GM12864 (cell line): Measurements from ENCODE around the gene CCR3.

ENCODE experiments used
- DNase-seq: peaks from one replicate; pipeline ENCODE4 v3.0.0-alpha.2; 2011; ENCODE audit warnings: low read depth
- H3K4me3 ChIP-seq: 2 replicates; pipeline ENCODE4 v1.5.1; 2011; ENCODE audit warnings: mild to moderate bottlenecking, low read depth, low read length, control low read depth
- TF ChIP-seq, protein P1 (sequence below): IDR thresholded peaks from 2 replicates; pipeline ENCODE4 v1.5.1; 2011; ENCODE audit warnings: low read depth, mild to moderate bottlenecking, moderate library complexity, low read length, control low read depth, inconsistent platforms; ENCODE audit errors: missing control alignments

The CCR3 gene

DNA sequence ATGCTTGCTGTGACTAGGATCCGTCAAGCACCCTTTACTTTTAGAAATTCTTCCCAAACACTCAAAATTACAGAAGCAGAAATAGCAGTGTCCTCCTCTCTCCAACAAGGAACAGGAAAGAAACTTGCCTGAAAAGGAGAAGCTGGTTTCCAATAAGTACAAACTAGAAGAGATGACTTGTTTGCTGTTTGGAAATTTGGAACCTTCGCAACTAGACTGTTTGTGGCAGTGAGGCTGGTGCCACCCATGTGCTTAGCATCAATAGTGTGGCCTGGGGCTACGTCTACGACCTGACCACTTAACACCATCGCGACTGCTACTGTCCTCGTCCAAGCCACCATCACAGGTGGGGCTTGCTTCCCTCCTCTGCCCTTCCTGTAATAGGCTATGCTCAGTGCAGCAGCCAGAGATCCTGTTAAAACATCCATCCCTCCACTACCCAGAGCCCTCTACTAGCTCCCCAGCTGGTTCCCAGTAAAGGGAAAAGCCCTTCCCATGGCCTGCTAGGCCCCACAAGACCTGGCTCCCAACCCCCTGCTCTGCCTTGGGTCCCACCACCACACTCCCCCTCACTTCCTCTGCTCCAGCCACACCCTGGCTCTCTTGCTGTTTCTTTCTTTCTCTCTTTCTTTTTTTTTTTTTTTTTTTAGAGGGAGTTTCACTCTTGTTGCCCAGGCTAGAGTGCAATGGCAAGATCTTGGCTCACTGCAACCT lies 59.0 kb downstream of the CCR3 start:
- TF ChIP-seq, protein P1, sequence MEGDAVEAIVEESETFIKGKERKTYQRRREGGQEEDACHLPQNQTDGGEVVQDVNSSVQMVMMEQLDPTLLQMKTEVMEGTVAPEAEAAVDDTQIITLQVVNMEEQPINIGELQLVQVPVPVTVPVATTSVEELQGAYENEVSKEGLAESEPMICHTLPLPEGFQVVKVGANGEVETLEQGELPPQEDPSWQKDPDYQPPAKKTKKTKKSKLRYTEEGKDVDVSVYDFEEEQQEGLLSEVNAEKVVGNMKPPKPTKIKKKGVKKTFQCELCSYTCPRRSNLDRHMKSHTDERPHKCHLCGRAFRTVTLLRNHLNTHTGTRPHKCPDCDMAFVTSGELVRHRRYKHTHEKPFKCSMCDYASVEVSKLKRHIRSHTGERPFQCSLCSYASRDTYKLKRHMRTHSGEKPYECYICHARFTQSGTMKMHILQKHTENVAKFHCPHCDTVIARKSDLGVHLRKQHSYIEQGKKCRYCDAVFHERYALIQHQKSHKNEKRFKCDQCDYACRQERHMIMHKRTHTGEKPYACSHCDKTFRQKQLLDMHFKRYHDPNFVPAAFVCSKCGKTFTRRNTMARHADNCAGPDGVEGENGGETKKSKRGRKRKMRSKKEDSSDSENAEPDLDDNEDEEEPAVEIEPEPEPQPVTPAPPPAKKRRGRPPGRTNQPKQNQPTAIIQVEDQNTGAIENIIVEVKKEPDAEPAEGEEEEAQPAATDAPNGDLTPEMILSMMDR = no peak
- DNase-seq = no peak
- H3K4me3 ChIP-seq = no peak overlapping the region

DNA sequence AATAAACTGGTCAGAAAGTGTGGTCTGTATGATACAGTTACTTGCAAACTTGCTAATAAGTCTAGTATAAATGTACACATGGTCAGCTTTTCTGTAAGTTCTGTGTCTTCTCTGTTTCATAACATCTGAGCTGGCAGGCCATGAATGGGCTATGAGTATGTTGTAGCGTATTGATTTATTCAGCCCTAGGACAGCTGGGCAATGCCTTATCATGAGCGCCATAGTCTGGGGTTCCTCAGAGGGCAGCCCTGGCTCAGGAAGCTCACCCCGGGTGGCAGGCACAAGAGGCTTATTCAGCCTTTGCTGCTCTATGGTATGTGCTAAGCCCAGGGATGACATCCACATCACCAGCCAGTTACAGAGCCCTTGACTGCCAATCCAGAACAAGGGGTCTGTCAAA lies 61.0 kb downstream of the CCR3 start:
- DNase-seq = no peak

DNA sequence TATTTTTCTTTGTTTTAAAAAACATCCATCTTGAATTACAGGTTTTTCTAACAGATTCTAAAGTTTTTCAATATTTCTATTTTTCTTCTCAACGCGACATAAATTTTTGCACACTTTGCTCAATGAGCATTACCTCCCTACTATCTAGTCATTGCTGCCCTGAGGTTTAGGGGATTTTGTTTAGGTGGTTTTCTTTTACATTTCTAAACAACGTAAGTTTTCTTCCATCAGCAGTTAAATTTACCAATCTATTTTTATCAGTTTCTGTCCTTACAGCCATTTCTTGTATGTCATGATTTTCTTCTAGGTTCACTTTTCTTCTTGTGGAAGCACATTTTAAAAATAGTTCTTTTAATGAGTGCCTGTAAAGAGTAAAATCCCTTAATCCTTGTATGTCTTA lies 62.5 kb downstream of the CCR3 start:
- DNase-seq = no peak
- no peak overlapping the region for H3K4me3 ChIP-seq
- TF ChIP-seq, protein P1 = no peak

More for the DNA sequence above, 61.0 kb downstream of the CCR3 start:
- H3K4me3 ChIP-seq = no peak overlapping the region
- TF ChIP-seq, protein P1 = no peak

DNA sequence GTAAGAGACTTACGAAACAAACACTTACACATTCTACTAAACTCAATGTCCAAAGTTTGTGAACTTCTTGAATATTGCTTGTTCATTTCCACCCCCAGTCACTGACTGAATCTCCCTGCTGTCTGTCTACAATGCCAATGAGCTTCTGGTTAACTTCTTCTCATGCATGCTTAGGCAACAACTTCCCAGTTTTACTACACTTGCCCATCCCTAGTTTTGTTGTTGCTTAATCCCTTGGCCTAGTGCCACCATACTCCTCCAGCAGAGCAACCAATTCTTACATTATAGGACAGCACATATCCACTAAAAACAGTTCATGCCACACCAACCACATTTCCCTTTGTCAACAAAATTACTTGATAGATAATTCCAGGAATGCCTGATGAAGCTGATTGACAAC lies 70.7 kb downstream of the CCR3 start:
- TF ChIP-seq, protein P1 = no peak
- DNase-seq = no peak
- no peak overlapping the region for H3K4me3 ChIP-seq

DNA sequence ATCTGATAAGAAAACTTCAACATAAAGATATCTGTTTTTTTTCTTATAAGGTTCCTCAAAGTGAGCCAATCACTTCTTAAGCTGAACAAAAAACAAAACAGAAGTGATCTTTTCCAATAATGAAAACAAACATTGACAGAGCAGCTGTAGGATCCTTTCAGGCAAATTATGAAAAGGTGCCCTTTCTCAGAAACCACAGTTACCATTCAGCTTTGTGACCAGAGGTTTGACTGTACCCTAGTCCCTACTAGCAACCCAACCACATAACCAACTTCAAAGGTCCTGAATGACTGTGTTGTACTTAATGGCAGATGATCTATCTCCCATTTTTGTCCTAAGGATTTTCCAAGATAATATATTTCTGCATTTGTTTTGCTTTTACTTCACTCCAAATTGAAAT lies 72.3 kb downstream of the CCR3 start:
- H3K4me3 ChIP-seq = no peak overlapping the region
- no peak for DNase-seq
- TF ChIP-seq, protein P1 = no peak

DNA sequence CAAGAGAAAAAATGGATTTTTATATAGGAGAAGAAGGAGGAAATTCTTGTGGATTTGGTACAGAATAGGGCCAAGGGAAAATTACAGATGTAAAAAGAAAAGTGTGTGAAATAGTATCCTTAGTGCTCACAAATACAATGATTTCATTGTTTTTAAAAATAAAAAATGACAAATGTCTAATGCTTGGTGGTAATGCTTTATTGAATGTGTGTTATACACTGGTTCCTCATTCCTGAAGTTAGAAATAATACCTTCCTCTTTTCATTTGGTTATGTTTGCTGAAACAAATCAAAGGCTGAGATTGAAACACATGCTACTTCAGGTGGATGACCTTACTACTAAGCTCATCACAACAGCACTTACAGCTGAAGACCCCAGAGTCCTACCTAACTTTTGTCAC lies 73.9 kb downstream of the CCR3 start:
- H3K4me3 ChIP-seq = no peak overlapping the region
- TF ChIP-seq, protein P1 = no peak
- no peak for DNase-seq
